ENCODE data around the gene DIAPH3. TPM values are rescaled to one million over a fixed set of nuclear protein-coding genes. Genes with fewer than 3 reads are reported as not detected.

The DIAPH3 gene
- total and polyA plus RNA-seq, 2 of the 4 experiments (the other 2 are of a cell fraction) = 8.9 to 9.3 TPM

- no peak overlapping the region for H2BK5ac ChIP-seq (ENCODE audit: low read depth, low read length, poor library complexity, severe bottlenecking)
- H3K27ac ChIP-seq (ENCODE audit: insufficient read depth, low read length) = no peak overlapping the region
- no peak for ATAC-seq (ENCODE audit: low read depth)
- no peak overlapping the region for H3K56ac ChIP-seq (ENCODE audit: extremely low read depth, insufficient read depth, low read length)
- no TSS peak for BruUV-seq (replicated peaks)
- ChIA-PET CTCF (no interaction called here), POLR2A (ENCODE audit: unreplicated experiment) (no interaction called here)
- no peak overlapping the region for H4K5ac ChIP-seq (ENCODE audit: low read depth, low read length)
- H3K9ac ChIP-seq (ENCODE audit: low read depth, low read length) = no peak overlapping the region
- no peaks in the 10 kb centered on the region for H3K36me3 ChIP-seq (ENCODE audit: control insufficient read depth, insufficient read depth, low read length)
- no peak overlapping the region for H2BK20ac ChIP-seq (ENCODE audit: low read depth, low read length)
- H2AK9ac ChIP-seq (replicated peaks; ENCODE audit: low read depth, low read length, poor library complexity) = no peak overlapping the region
- 0 out of 2 replicates have a peak, but pooled peaks cover 3% of the 10 kb centered on the region for H3K9me1 ChIP-seq (ENCODE audit: insufficient read depth, low read length)
- no peak overlapping the region for H2AK5ac ChIP-seq (ENCODE audit: low read depth, low read length)
- H3K14ac ChIP-seq (replicated peaks; ENCODE audit: low read depth, low read length) = no peak overlapping the region
- H4K8ac ChIP-seq (ENCODE audit: low read depth in 2 of 2, low read length in 2 of 2) = peak overlapping the region in 1 of 2 experiments; percentile 70; a peak in 2 of 4 replicates
- no peak overlapping the region for H2AFZ ChIP-seq (replicated peaks; ENCODE audit: low read length, poor library complexity)
- peaks cover 6% of the 10 kb centered on the region for H3K4me1 ChIP-seq (ENCODE audit: control insufficient read depth, insufficient read depth, low read length)
- H4K91ac ChIP-seq (ENCODE audit: insufficient read depth, low read depth, low read length) = no peak overlapping the region
- H3K4ac ChIP-seq (ENCODE audit: low read depth, low read length) = no peak overlapping the region
- H3K27me3 ChIP-seq (ENCODE audit: control insufficient read depth, insufficient read depth, low read length) = no peaks in the 10 kb centered on the region
- no peak overlapping the region for H2BK15ac ChIP-seq (ENCODE audit: low read depth, low read length)
- in situ Hi-C loops (cut with MboI; ENCODE audit: low sequenced_read_pairs) (no loop called here), intact Hi-C loops (cut with micrococcal nuclease) (no loop called here), dilution Hi-C loops (cut with HindIII; ENCODE audit: low sequenced_read_pairs, unreplicated experiment) (no loop called here)
- no peak overlapping the region for H3K23ac ChIP-seq (ENCODE audit: low read depth, low read length)
- no peak overlapping the region for H3K4me2 ChIP-seq (ENCODE audit: low read depth, low read length)
- DNase-seq = no peak
- H3K18ac ChIP-seq (ENCODE audit: low read depth, low read length) = no peak overlapping the region
- no peak overlapping the region for H2BK120ac ChIP-seq (ENCODE audit: low read depth, low read length)
- no peak for TF ChIP-seq CEBPB (IDR thresholded peaks at IDR 0.05; ENCODE audit: low read depth, low read length)
- no peak for TF ChIP-seq FOS (IDR thresholded peaks at IDR 0.05; ENCODE audit: low read depth, low read length)
- TF ChIP-seq ELK1 (IDR thresholded peaks at IDR 0.05; ENCODE audit: borderline replicate concordance, low read depth, low read length) = no peak
- TF ChIP-seq, protein P1, sequence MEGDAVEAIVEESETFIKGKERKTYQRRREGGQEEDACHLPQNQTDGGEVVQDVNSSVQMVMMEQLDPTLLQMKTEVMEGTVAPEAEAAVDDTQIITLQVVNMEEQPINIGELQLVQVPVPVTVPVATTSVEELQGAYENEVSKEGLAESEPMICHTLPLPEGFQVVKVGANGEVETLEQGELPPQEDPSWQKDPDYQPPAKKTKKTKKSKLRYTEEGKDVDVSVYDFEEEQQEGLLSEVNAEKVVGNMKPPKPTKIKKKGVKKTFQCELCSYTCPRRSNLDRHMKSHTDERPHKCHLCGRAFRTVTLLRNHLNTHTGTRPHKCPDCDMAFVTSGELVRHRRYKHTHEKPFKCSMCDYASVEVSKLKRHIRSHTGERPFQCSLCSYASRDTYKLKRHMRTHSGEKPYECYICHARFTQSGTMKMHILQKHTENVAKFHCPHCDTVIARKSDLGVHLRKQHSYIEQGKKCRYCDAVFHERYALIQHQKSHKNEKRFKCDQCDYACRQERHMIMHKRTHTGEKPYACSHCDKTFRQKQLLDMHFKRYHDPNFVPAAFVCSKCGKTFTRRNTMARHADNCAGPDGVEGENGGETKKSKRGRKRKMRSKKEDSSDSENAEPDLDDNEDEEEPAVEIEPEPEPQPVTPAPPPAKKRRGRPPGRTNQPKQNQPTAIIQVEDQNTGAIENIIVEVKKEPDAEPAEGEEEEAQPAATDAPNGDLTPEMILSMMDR (conservative IDR thresholded peaks at IDR 0.05; ENCODE audit: low read depth, low read length) = no peak
- no peak for TF ChIP-seq BHLHE40 (IDR thresholded peaks at IDR 0.05; ENCODE audit: low read depth, low read length)
- TF ChIP-seq SMC3 (IDR thresholded peaks at IDR 0.05; ENCODE audit: low read depth, low read length) = no peak
- TF ChIP-seq RAD21 (IDR thresholded peaks at IDR 0.05; ENCODE audit: low read length) = no peak
- TF ChIP-seq MAFK (IDR thresholded peaks at IDR 0.05; ENCODE audit: low read depth, low read length) = no peak
- no peak for TF ChIP-seq RFX5 (IDR thresholded peaks at IDR 0.05; ENCODE audit: low read depth, low read length)
- no peak for TF ChIP-seq CHD1 (IDR thresholded peaks at IDR 0.05; ENCODE audit: low read depth, low read length)
- TF ChIP-seq MXI1 (IDR thresholded peaks at IDR 0.05; ENCODE audit: borderline replicate concordance, low read depth, low read length) = no peak
- TF ChIP-seq POLR2A (IDR thresholded peaks at IDR 0.05; ENCODE audit: low read depth, low read length) = no peak
- TF ChIP-seq USF2 (IDR thresholded peaks at IDR 0.05; ENCODE audit: low read depth, low read length) = no peak
- TF ChIP-seq NFE2L2 (IDR thresholded peaks at IDR 0.05; ENCODE audit: low read depth, low read length) = no peak
- TF ChIP-seq RCOR1 (IDR thresholded peaks at IDR 0.05; ENCODE audit: insufficient replicate concordance, low read length) = no peak
- TF ChIP-seq MAZ (IDR thresholded peaks at IDR 0.05; ENCODE audit: borderline replicate concordance, low read depth, low read length) = no peak
- peaks cover 53 to 63% of the 10 kb centered on the region in 2 experiments for H3K79me1 ChIP-seq (ENCODE audit: low read depth in 1 of 2, low read length in 2 of 2)
- no CpG with 5 or more reads among the region's 4 CpGs for WGBS, 2 experiments (ENCODE audit: extremely low coverage in 2 of 2, insufficient read length in 1 of 2)
- no peak overlapping the region for H3K4me3 ChIP-seq (ENCODE audit: insufficient read depth, low read depth, low read length)
- no peaks in the 10 kb centered on the region for H3K9me3 ChIP-seq (ENCODE audit: control insufficient read depth, insufficient read depth, low read length)
- no peaks in the 10 kb centered on the region for H4K20me1 ChIP-seq (ENCODE audit: insufficient read depth, low read length)
Observed at GRCh38 chr13:60099631-60100420, 63.9 kb downstream of the DIAPH3 start.
